Measurements from ENCODE around the gene PEX14. TPM values are rescaled to one million over a fixed set of nuclear protein-coding genes. Genes with fewer than 3 reads are reported as not detected.

Gene PEX14
- polyA plus RNA-seq, 3 donors, result 2.2 to 8.8 (median 2.7) TPM

DNA sequence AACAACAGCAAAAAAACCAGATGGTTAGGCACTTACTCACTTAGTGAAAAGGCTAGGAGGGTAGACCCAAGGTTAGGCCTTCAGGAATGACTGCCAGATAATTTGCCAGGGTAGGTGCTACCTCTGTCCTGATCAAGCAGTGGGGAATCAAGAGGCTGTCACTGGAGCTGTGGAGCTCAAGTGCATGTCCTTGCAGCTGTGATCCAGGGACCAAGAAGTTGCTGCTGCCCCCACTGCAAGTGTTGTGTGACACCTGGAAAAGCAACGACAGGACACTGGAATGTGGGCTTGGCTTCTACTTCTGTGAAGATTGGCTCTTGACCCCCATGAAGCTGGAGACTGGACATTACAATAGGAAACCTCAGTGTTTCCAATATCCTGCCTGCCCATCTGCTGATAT lies 72.1 kb downstream of the PEX14 start:
- peak overlapping the region in 2 of 7 donors; percentile 24 to 31 for H3K27ac Mint-ChIP-seq
- WGBS (ENCODE audit: insufficient coverage), result 100% methylated on average over 1 of the region's 1 CpG
- intact Hi-C loops (cut with micrococcal nuclease), result no loop called here

GRCh38 chr1:10549904-10550664 lies 75.3 kb downstream of the PEX14 start:
- Mint-ChIP-seq H3K4me1 (no peaks in the 10 kb centered on the region), H3K27ac (peak overlapping the region in 1 of 7 donors; percentile 16), H3K27me3 (ENCODE audit: low read depth in 3 of 3) (peaks cover 0 to 2% (median 0%) of the 10 kb centered on the region in 3 donors), H3K9me3 (no peaks in the 10 kb centered on the region), H3K36me3 (peaks cover 9 to 14% of the 10 kb centered on the region in 2 donors), H3K4me3 (no peak overlapping the region)
- H3K9me3 ChIP-seq (replicated peaks in 1 of 2; ENCODE audit: control insufficient read depth in 1 of 2, insufficient read depth in 1 of 2, low read length in 2 of 2), result no peaks in the 10 kb centered on the region
- no peak overlapping the region for H3K4me2 ChIP-seq (replicated peaks; ENCODE audit: extremely low read depth, low read length, poor library complexity, severe bottlenecking)
- no peak for DNase-seq
- H4K20me1 ChIP-seq (ENCODE audit: insufficient read depth, low read length), result peaks cover 3% of the 10 kb centered on the region
- no peaks in the 10 kb centered on the region for H3K27me3 ChIP-seq (ENCODE audit: control insufficient read depth in 2 of 2, insufficient read depth in 2 of 2, low read length in 2 of 2)
- WGBS (ENCODE audit: insufficient coverage), result 100% methylated on average over 1 of the region's 2 CpGs
- no peak for TF ChIP-seq CTCF (IDR thresholded peaks at IDR 0.05)
- H3K4me1 ChIP-seq (ENCODE audit: control insufficient read depth in 1 of 2, insufficient read depth in 2 of 2, low read length in 2 of 2), result no peaks in the 10 kb centered on the region
- no peak overlapping the region for H3K27ac ChIP-seq (ENCODE audit: low read depth in 1 of 2, low read length in 2 of 2)
- H3K4me3 ChIP-seq (replicated peaks in 1 of 3; ENCODE audit: low read depth in 2 of 3, low read length in 3 of 3), result no peak overlapping the region
- peaks cover 0 to 6% of the 10 kb centered on the region in 2 donors for H3K36me3 ChIP-seq (replicated peaks in 1 of 2; ENCODE audit: control insufficient read depth in 1 of 2, insufficient read depth in 2 of 2, low read length in 2 of 2)
- intact Hi-C loops (cut with micrococcal nuclease), result no loop called here
- no peaks in the 10 kb centered on the region for H3K79me2 ChIP-seq (ENCODE audit: insufficient read depth, low read length)
- H2AFZ ChIP-seq (ENCODE audit: insufficient read depth, low read depth, low read length, poor library complexity, severe bottlenecking), result no peak overlapping the region
- no peak overlapping the region for H3K9ac ChIP-seq (ENCODE audit: insufficient read depth, low read length, poor library complexity, severe bottlenecking)

More for the DNA sequence above, 72.1 kb downstream of the PEX14 start:
- Histone ChIP-seq H3K4me2 (replicated peaks; ENCODE audit: extremely low read depth, low read length, poor library complexity, severe bottlenecking) (no peak overlapping the region), H2AFZ (ENCODE audit: insufficient read depth, low read depth, low read length, poor library complexity, severe bottlenecking) (no peak overlapping the region), H3K36me3 (replicated peaks in 1 of 2; ENCODE audit: control insufficient read depth in 1 of 2, insufficient read depth in 2 of 2, low read length in 2 of 2) (peaks cover 3 to 24% of the 10 kb centered on the region in 2 donors), H3K4me3 (replicated peaks in 1 of 3; ENCODE audit: low read depth in 2 of 3, low read length in 3 of 3) (no peak overlapping the region), H3K9me3 (replicated peaks in 1 of 2; ENCODE audit: control insufficient read depth in 1 of 2, insufficient read depth in 1 of 2, low read length in 2 of 2) (no peaks in the 10 kb centered on the region), H3K79me2 (ENCODE audit: insufficient read depth, low read length) (no peaks in the 10 kb centered on the region), H3K4me1 (ENCODE audit: control insufficient read depth in 1 of 2, insufficient read depth in 2 of 2, low read length in 2 of 2) (no peaks in the 10 kb centered on the region), H4K20me1 (ENCODE audit: insufficient read depth, low read length) (no peaks in the 10 kb centered on the region), H3K9ac (ENCODE audit: insufficient read depth, low read length, poor library complexity, severe bottlenecking) (no peak overlapping the region), H3K27ac (ENCODE audit: low read depth in 1 of 2, low read length in 2 of 2) (no peak overlapping the region), H3K27me3 (ENCODE audit: control insufficient read depth in 2 of 2, insufficient read depth in 2 of 2, low read length in 2 of 2) (no peaks in the 10 kb centered on the region)
- no peak for TF ChIP-seq CTCF (IDR thresholded peaks at IDR 0.05)
- no peak for DNase-seq
- Mint-ChIP-seq H3K9me3 (no peaks in the 10 kb centered on the region), H3K4me1 (no peaks in the 10 kb centered on the region), H3K27me3 (ENCODE audit: low read depth in 3 of 3) (peaks cover 0 to 2% (median 0%) of the 10 kb centered on the region in 3 donors), H3K36me3 (peaks cover 25 to 35% of the 10 kb centered on the region in 2 donors), H3K4me3 (no peak overlapping the region)

Measured in CD14-positive monocyte (primary cell).